ENCODE data around the gene ZSCAN31.
"Not testable (repeated sequence)": the region's sequence is repeated elsewhere in the genome, so short reads cannot be mapped to it uniquely, and the experiment has no call there.

ZSCAN31 gene

GRCh38 chr6:28335564-28336283 is at the start of gene ZSCAN31:
Gene ZSCAN31, minus strand, starts transcription at chr6:28336148. Its CDS starts 6,465 bp downstream, at chr6:28329683.
- peak; percentile 91 to 96 for DNase-seq

GRCh38 chr6:28384143-28384533 is 48.2 kb upstream of the ZSCAN31 start:
- no peak for DNase-seq

- peak; percentile 40 to 45 for DNase-seq
These were observed 47.5 kb upstream of the ZSCAN31 start for GRCh38 chr6:28383235-28384142.

DNA sequence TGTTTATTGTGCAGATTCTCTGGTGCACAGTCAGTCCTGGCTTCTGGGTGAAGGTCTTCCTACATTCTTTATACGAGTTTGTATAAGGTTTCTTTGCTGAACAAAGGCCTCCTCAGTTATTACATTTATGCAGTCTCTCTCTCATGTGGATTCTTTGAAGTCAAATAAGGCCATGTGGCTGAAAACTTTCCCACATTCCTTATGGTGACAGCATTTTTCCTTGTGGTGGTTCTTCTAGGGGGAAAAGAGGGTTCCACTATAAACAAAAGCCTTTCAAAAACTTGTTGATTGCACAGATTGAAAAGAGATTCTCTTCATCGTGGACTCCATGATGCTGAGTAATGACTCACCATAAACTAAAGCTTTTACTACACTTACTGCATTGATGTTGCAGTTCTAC is 44.4 kb upstream of the ZSCAN31 start:
- DNase-seq = no peak

- no peak for DNase-seq
These were observed 42.7 kb upstream of the ZSCAN31 start for GRCh38 chr6:28378644-28379043.

- DNase-seq = no peak
These were observed 41.9 kb upstream of the ZSCAN31 start for GRCh38 chr6:28377879-28378278.

- DNase-seq = no peak
These were observed 38.0 kb upstream of the ZSCAN31 start for GRCh38 chr6:28373925-28374324.

GRCh38 chr6:28371706-28372451 is 35.9 kb upstream of the ZSCAN31 start:
- DNase-seq = no peak

DNA sequence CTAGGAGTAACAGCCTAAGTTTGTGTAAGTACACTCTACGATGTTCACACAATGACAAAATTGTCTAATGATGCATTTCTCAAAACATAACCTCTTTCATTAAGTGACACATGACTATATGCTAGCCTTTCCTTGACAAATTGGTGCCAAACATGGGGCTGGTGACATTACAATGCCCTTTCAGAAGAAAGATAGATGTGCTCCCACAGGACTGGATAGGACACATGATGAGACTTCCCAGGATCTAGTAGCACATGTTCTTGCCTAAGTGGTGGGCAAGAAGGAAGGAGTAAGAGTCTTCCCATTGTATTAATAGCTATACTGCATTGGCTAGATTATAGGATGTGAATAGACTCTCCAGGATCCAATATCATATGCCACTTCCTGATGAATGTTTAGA is 35.3 kb upstream of the ZSCAN31 start:
- no peak for DNase-seq

GRCh38 chr6:28370440-28370839 is 34.5 kb upstream of the ZSCAN31 start:
- no peak for DNase-seq

DNA sequence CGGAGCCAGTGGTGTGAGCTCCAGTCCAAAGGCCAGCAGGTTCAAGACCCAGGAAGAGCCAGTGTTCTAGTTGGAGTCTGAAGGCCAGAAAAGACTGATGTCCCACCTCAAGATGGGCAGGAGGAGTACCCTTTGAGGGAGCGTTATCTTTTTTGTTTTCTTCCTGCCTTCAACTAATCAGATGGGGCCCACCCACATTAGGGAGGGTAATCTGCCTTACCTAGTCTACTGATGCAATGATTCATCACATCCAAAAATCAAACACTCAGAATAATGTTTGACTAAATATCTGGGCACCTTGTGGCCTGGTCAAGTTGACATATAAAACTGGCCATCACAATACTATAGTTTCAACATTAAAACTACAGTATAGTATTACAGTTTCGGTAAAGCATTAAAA is 33.5 kb upstream of the ZSCAN31 start:
- DNase-seq = no peak

GRCh38 chr6:28368522-28368921 is 32.6 kb upstream of the ZSCAN31 start:
- no peak for DNase-seq

GRCh38 chr6:28365590-28365989 is 29.6 kb upstream of the ZSCAN31 start:
- not testable (repeated sequence) for DNase-seq

DNA sequence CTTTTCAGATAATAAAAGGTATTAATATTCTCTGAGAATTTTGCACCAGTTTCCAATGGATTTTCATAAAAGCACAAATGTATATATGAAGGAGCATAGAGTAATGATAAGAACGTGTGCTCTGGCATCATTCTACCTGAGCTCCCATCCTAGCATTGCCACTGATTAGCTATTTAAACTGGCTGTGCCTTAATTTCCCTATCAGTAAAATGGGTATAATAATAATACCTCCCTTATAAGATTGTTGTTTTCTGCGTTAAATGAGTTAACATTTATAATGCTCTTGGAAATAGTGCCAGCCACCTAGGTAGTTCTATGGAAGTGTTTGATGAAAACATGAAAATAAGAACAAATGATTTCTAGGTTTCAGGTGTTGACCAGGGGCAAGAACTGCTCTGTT is 25.0 kb upstream of the ZSCAN31 start:
- DNase-seq = no peak

GRCh38 chr6:28359562-28359961 is 23.6 kb upstream of the ZSCAN31 start:
- not testable (repeated sequence) for DNase-seq

GRCh38 chr6:28357036-28357435 is 21.1 kb upstream of the ZSCAN31 start:
- DNase-seq = no peak

- no peak for DNase-seq
These were observed 20.7 kb upstream of the ZSCAN31 start for GRCh38 chr6:28356666-28357020.

DNA sequence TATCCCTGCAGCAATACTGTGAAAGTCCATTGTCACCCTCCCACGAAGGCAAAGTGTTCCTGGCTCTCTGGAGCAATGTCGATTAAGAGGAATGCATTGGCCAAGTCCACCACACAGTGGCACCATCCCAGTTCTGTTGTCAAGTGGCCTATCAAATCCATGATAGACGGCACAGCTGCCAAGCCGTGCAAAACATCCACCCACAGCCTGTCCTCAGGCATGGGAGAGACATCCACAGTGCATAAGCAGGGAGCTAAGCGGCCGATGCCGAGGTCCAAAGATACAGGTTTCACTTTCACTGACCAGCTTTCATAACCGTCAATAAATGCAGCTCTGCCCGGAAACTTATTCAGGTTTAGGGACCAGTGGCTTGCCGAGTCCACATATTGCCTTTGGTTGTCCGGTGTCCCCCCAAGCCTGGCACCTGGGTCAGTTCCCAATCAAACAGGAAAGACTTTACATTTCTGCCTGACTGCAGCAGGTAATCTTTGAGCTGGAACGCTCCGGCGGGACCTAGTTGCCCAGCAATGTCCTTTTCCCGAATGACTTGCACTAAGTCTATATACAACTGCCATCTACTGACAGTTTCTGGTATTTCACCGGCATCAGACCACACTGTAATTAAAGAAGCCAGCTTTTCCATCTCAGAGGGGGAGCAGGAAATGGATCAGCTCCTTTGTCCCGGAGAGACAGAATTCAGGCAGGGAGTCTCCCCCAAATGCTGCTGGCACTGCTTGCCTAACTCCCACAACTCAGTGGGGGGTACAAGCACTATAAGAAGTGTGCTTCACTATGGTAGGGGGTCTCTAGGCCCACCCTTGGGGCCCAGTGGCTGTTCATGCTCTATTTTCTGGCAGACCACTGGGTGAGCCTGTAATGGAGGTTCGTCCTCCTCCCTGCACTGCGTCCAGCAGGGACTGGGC is 20.1 kb upstream of the ZSCAN31 start:
- peak; percentile 41 to 64 for DNase-seq

GRCh38 chr6:28354688-28355554 is 19.0 kb upstream of the ZSCAN31 start:
- DNase-seq = no peak

DNA sequence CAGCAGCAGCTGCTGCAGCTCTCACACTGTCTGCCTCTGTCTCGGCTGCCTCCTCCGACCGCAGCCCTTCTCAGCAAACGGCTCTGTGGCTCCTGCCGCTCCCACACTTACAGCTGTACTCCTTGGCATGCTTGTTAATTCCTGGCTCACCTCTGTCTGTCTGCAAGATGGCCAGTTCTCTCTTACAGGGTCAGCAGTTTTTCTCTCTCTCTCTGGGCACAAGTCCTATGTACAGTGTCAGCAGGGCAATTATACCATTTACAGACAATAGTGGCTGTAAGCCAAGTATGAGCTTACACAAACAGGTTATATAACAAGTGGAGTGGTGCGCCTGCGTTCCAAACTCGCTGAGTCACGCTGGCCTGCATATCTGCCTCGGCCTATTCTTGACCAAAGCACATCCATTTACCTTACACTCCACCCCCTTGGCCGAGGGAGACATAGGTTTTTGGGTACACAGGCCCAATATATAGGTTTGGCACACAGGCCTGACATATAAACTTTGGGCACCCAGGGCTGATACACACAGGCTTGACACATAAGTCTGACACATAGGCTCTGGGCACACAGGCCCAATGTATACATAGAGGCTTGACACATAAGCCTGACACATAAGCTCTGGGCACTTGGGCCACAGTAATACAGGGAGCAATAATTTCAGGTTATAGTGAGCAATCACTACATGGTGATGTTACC is 18.2 kb upstream of the ZSCAN31 start:
- DNase-seq = no peak

GRCh38 chr6:28353356-28353755 is 17.4 kb upstream of the ZSCAN31 start:
- no peak for DNase-seq

Measured in bone marrow (tissue), 2 donors.